Ectodermal cell (in vitro differentiated cells): Measurements from ENCODE around the gene PDRG1.

Source experiments
- H3K27ac ChIP-seq: 2 replicates; pipeline ENCODE4 v1.7.0; 2013; ENCODE audit warnings: mild to moderate bottlenecking, low read depth, low read length; ENCODE audit not compliant: insufficient read depth, poor library complexity, severe bottlenecking
- H3K27me3 ChIP-seq: 2 replicates; pipeline ENCODE4 v1.7.0; 2013; ENCODE audit warnings: mild to moderate bottlenecking, low read length; ENCODE audit not compliant: insufficient read depth, control insufficient read depth, poor library complexity, severe bottlenecking
- H3K36me3 ChIP-seq: one replicate; pipeline ENCODE4 v1.7.0; 2013; ENCODE audit warnings: low read length; ENCODE audit not compliant: control insufficient read depth, insufficient read depth
- H3K4me1 ChIP-seq: one replicate; pipeline ENCODE4 v1.7.0; 2013; ENCODE audit warnings: low read length; ENCODE audit not compliant: control insufficient read depth, insufficient read depth
- H3K4me3 ChIP-seq: 2 replicates; pipeline ENCODE4 v1.7.0; 2013; ENCODE audit warnings: low read depth, low read length, control low read depth; ENCODE audit not compliant: insufficient read depth
- H3K9me3 ChIP-seq: 2 replicates; pipeline ENCODE4 v1.7.0; 2013; ENCODE audit warnings: mild to moderate bottlenecking, low read length, moderate library complexity; ENCODE audit not compliant: control insufficient read depth
- WGBS, 2 experiments: methylation state at CpG; one replicate each; pipeline ENCODE4 v1.1.7; 2013; ENCODE audit warnings: missing lambda C conversion rate in 2 of 2; 5-methylcytosine and 5-hydroxymethylcytosine counted together

The PDRG1 gene

DNA sequence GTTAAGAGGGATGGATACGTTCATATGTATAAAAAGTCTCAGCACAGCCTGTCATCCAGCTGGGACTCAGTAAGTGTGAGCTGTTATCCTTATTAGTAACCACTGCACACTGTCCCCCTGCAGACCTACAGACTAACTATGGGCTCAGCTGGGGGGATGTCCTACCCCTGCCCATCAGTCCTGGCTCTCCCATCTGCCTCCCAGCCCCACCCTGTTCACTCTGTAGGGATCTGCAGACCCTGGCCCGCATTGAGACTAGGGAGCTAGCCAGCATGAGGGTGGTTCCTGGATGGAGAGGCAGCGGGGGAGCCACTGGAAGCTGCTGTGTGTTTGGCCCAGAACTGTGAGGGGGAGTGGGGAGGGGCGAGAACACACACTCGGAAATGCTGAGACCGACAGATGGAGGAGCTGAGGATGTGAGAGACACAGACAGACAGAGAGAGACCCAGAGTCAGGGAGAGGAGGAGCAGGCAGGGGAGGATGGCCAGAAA, 33.2 kb upstream of the PDRG1 start:
- H3K4me3 ChIP-seq, result no peak overlapping the region
- H3K9me3 ChIP-seq, result no peaks in the 10 kb centered on the region
- no peaks in the 10 kb centered on the region for H3K4me1 ChIP-seq
- no peak overlapping the region for H3K27ac ChIP-seq
- H3K27me3 ChIP-seq, result no peaks in the 10 kb centered on the region
- no peaks in the 10 kb centered on the region for H3K36me3 ChIP-seq
- 67 to 70% methylated on average over 6 of the region's 6 CpGs for WGBS, 2 experiments

DNA sequence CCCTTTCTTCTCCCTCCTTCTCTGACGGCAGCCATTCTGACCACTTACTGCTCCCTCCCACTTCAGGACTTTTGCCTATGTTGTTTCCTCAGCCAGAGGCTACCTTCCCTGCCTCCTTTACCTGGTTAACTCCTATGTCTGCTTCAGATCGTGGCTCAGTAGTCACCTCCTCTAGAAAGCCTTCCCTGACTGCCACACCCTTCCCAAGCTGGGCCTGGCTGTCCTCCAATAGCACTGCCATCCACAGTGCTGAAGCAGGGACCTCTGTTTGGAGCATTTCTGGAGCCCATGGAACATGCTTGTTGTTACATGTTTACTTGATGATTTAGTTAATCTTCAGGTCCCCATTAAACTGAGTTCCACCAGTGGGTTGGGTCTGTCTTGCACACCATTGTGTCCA, 29.9 kb upstream of the PDRG1 start:
- no peaks in the 10 kb centered on the region for H3K4me1 ChIP-seq
- H3K36me3 ChIP-seq, result no peaks in the 10 kb centered on the region
- no peak overlapping the region for H3K4me3 ChIP-seq
- 81 to 83% methylated on average over 2 of the region's 2 CpGs for WGBS, 2 experiments
- H3K27me3 ChIP-seq, result no peaks in the 10 kb centered on the region
- no peak overlapping the region for H3K27ac ChIP-seq
- H3K9me3 ChIP-seq, result no peaks in the 10 kb centered on the region

DNA sequence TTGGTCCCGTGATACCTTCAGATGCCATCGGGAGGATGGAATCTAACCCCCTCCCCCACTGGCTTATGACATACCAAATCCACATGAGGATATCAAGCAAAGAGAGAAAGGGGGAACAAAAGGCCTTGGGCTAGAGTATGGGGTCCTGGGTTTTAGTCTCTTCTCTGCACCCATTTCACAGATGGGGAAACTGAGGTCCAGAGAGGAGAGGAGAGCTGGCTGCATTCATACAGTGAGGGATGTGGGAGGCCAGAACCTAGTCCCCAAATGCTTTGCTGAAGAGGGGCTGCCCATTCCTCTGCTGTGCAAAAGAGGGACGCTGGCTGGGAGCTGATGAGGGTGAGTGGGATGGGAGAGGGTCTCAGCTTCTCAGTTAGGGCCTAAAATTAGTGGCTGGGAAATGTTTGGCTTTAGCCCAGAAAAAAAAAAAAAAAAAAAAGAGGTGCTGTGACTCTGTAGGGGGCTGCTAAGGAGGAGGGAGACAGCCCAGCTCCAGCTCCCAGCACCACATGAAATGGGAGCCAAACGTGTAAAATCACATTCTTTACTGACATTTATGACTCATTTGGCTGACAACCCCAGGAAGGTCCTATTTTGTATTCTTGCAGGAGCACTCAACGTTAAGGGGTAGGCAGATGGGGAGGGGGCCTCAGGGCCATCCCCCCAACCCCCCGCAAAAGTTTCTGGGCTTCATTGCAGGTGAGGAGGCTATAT, 28.0 kb upstream of the PDRG1 start:
- WGBS, 2 experiments, result 81 to 82% methylated on average over 6 of the region's 6 CpGs
- no peaks in the 10 kb centered on the region for H3K9me3 ChIP-seq
- H3K27ac ChIP-seq, result no peak overlapping the region
- peaks cover 5% of the 10 kb centered on the region for H3K4me1 ChIP-seq
- no peak overlapping the region for H3K4me3 ChIP-seq
- H3K27me3 ChIP-seq, result no peaks in the 10 kb centered on the region
- H3K36me3 ChIP-seq, result no peaks in the 10 kb centered on the region

DNA sequence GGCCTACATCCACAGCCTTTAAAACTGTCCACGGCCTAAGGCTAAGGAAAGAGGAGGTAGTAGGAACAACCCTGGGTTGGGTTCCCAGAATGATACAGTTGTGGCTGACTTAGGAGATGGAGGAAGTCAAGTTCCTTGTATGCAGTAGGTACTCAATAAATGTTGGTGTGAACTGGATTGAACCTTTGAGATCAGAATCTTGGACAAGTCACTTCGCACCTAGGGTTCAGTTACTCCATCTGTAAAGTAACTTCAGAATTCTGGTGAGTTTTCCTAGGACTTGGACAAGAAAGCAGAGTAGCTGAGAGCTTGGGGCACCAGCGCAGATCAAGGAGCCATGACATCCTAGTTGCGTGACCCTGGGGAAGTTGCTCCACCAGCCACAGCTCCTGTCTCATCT, 25.2 kb upstream of the PDRG1 start:
- 95 to 96% methylated on average over 4 of the region's 4 CpGs for WGBS, 2 experiments
- Histone ChIP-seq H3K4me3 (no peak overlapping the region), H3K9me3 (no peaks in the 10 kb centered on the region), H3K27me3 (no peaks in the 10 kb centered on the region), H3K27ac (no peak overlapping the region), H3K4me1 (peaks cover 14% of the 10 kb centered on the region), H3K36me3 (no peaks in the 10 kb centered on the region)

- H3K9me3 ChIP-seq, result no peaks in the 10 kb centered on the region
- no peak overlapping the region for H3K4me3 ChIP-seq
- WGBS, 2 experiments, result 89 to 93% methylated on average over 2 of the region's 2 CpGs
- H3K4me1 ChIP-seq, result peaks cover 14% of the 10 kb centered on the region
- no peaks in the 10 kb centered on the region for H3K27me3 ChIP-seq
- peak overlapping the region; percentile 68 for H3K27ac ChIP-seq
- no peaks in the 10 kb centered on the region for H3K36me3 ChIP-seq
Observed at GRCh38 chr20:31975874-31976273, 24.0 kb upstream of the PDRG1 start.

GRCh38 chr20:31974951-31975487, 23.2 kb upstream of the PDRG1 start:
- H3K4me3 ChIP-seq, result no peak overlapping the region

GRCh38 chr20:31974296-31974695, 22.4 kb upstream of the PDRG1 start:
- H3K4me1 ChIP-seq, result peaks cover 15% of the 10 kb centered on the region
- H3K9me3 ChIP-seq, result no peaks in the 10 kb centered on the region
- WGBS, 2 experiments, result 88 to 90% methylated on average over 2 of the region's 2 CpGs
- no peaks in the 10 kb centered on the region for H3K36me3 ChIP-seq
- peaks cover 8% of the 10 kb centered on the region for H3K27me3 ChIP-seq
- no peak overlapping the region for H3K4me3 ChIP-seq
- no peak overlapping the region for H3K27ac ChIP-seq

More at GRCh38 chr20:31974951-31975487, 23.2 kb upstream of the PDRG1 start:
- no peaks in the 10 kb centered on the region for H3K9me3 ChIP-seq
- H3K36me3 ChIP-seq, result no peaks in the 10 kb centered on the region
- WGBS, 2 experiments, result 14 to 17% methylated on average over 10 of the region's 10 CpGs
- peaks cover 14% of the 10 kb centered on the region for H3K4me1 ChIP-seq
- peaks cover 3% of the 10 kb centered on the region for H3K27me3 ChIP-seq
- peak overlapping the region; percentile 68 for H3K27ac ChIP-seq

GRCh38 chr20:31972471-31973021, 20.7 kb upstream of the PDRG1 start:
- peak overlapping the region; percentile 71 for H3K27ac ChIP-seq
- H3K4me3 ChIP-seq, result no peak overlapping the region
- peaks cover 19% of the 10 kb centered on the region for H3K4me1 ChIP-seq
- H3K27me3 ChIP-seq, result peaks cover 14% of the 10 kb centered on the region
- H3K36me3 ChIP-seq, result no peaks in the 10 kb centered on the region
- H3K9me3 ChIP-seq, result no peaks in the 10 kb centered on the region
- 39 to 49% methylated on average over 4 of the region's 4 CpGs for WGBS, 2 experiments

DNA sequence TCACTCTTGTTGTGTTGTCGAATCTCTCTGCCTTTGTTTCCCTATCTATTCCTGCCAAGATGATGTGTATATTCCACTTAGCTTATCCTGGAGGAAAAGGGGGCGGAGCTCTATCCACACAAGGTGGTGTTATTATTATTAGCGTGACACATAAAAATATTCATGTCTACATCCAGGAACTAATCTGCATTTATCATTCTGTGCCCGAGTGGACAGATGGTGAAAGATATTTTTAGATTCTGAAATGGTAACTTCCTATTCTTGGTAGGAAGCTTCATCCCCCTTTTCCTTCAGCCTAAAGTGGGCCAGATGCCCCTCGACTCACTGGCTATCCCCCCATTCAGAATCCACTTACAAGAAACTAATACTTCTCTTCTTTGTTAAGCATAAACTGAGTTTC, 18.1 kb upstream of the PDRG1 start:
- 95% methylated on average over 3 of the region's 5 CpGs for WGBS, 2 experiments
- Histone ChIP-seq H3K4me1 (peaks cover 19% of the 10 kb centered on the region), H3K36me3 (no peaks in the 10 kb centered on the region), H3K27ac (no peak overlapping the region), H3K27me3 (peaks cover 36% of the 10 kb centered on the region), H3K4me3 (no peak overlapping the region), H3K9me3 (no peaks in the 10 kb centered on the region)

DNA sequence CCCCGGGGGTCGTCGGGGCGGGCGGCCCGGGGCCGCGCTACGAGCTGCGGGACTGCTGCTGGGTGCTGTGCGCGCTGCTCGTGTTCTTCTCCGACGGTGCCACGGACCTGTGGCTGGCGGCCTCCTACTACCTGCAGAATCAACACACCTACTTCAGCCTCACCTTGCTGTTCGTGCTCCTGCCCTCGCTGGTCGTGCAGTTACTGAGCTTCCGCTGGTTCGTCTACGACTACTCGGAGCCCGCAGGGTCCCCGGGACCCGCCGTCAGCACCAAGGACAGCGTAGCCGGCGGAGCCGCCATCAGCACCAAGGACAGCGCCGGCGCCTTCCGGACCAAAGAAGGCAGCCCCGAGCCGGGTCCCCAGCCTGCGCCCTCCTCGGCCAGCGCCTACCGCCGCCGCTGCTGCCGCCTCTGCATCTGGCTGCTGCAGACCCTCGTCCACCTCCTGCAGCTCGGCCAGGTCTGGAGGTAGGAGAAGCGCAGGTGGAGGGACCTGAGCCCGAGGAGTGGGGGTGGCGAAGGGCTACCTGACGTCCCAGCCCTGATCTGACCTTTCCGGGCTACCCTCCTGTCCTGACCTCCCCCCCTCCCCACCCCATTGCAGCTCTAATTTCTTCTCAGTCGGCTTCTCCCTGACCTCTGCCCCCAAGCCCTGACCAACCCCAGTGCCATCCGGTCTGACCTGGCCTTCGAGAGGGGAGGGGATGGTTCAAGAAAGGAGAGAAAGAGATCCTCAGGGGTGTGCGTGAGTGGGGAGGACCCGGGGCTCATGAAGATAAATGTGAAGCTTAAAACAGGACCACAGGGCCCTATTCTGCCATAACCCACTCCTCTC, 16.7 kb upstream of the PDRG1 start:
- Histone ChIP-seq H3K9me3 (no peaks in the 10 kb centered on the region), H3K27ac (no peak overlapping the region), H3K27me3 (peaks cover 36% of the 10 kb centered on the region), H3K36me3 (no peaks in the 10 kb centered on the region), H3K4me1 (peaks cover 9% of the 10 kb centered on the region), H3K4me3 (peak overlapping the region; percentile 46)
- WGBS, 2 experiments, result 3 to 4% methylated on average over 57 of the region's 57 CpGs
